ENCODE data around the gene PIK3R2.

DNA sequence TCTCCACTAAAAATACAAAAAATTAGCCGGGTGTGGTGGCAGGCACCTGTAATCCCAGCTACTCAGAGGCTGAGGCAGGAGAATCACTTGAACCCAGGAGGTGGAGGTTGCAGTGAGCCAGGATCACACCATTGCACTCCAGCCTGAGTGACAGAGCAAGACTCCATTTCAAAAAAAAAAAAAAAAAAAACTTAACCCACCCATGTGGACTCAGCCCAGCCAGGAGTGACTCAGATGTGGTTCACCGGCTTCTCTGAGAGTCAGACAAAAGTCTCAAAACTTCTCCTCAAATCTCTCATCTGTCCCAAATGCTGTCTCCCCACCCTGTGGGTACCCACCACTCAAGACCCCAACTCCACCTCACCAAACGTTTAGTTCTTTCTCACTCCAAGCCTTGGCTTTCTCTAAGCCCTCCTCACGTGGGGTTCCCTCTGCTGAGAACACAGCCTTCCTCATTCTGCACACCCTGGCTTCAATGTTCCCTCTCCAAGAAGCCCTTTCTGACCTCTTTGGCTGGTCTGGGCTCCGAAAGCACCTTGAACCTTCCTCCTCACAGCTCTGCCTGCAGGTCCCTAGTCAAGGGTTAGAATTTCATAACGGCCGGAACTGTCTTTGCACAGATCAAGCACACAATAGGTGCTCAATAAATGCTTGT is 61.9 kb downstream of the PIK3R2 start:
- TF ChIP-seq, protein P1, sequence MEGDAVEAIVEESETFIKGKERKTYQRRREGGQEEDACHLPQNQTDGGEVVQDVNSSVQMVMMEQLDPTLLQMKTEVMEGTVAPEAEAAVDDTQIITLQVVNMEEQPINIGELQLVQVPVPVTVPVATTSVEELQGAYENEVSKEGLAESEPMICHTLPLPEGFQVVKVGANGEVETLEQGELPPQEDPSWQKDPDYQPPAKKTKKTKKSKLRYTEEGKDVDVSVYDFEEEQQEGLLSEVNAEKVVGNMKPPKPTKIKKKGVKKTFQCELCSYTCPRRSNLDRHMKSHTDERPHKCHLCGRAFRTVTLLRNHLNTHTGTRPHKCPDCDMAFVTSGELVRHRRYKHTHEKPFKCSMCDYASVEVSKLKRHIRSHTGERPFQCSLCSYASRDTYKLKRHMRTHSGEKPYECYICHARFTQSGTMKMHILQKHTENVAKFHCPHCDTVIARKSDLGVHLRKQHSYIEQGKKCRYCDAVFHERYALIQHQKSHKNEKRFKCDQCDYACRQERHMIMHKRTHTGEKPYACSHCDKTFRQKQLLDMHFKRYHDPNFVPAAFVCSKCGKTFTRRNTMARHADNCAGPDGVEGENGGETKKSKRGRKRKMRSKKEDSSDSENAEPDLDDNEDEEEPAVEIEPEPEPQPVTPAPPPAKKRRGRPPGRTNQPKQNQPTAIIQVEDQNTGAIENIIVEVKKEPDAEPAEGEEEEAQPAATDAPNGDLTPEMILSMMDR (conservative IDR thresholded peaks at IDR 0.05; ENCODE audit: low read length): no peak
- TF ChIP-seq EZH2phosphoT487 (IDR thresholded peaks at IDR 0.05; ENCODE audit: borderline replicate concordance, low read depth, low read length): no peak

Data from OCI-LY7 (cell line).